HG03103 (cell line): ENCODE data around the gene ARL6IP1.

Source experiments
- ATAC-seq: cut with Tn5 transposase; IDR thresholded peaks from one replicate; pipeline ENCODE4 v1.9.1; 2021; ENCODE audit warnings: low read depth; ENCODE audit not compliant: unreplicated experiment

The ARL6IP1 gene

DNA sequence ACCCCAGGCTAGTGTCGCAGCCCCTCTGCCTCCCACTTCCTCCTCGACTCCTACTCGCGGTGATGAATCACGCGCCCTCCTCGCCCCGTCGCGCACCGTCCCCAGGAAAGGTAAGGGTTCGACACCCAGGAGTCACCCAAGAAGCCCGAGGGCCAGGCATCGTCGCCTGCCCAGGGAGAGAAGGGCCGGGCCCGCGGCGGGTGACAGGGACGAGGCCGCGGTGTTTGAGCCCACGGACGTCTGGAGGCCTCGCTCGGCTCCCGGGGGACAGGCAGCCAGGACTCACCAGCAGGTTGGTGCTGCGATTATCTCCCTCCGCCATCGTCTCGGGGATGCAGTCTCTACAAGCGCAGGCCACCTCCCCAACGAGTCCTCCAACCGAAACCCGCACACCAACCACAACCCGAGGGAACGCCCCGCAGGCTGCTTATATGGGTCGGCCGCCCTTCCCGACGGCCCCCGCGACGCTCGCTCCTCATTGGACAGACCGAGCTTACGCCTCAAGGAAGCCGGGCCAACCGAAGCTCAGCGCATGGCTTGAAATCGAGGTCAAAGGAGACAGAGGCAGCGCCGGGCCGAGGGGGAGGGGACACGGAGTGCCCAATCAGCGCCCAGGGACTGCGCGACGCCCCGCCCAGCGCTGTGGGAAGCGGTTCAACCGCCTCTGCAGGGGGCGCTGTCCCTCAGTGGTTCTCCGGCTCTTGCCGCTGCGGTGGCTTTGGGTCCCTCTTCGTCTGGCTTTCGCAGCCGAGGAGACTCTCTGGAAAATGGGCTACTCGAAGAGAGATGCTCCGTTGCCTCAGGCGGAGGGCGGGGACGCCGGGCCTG lies at the start of gene ARL6IP1:
TSS of gene ARL6IP1 (minus strand) at position 405 of the 828 bp plus-strand sequence. CDS start at position 322, 83 bp downstream.
- ATAC-seq, result peak; percentile 94

DNA sequence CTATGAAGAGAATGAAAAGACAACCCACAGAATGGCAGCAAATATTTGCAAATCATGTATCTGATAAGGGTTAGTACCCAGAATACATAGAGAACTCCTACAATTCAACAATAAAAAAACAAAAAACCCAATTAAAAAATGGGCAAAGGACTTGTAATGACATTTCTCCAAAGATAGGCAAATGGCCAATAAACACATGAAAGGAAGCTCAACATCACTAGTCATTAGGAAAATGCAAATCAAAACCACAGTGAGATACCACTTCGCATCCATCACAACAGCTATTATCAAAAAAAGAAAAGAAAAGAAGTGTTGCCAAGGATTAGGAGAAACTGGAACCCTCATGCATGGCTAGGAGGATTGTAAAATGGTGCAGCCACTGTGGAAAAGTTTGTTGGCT lies 45.1 kb upstream of the ARL6IP1 start:
- no peak for ATAC-seq

- no peak for ATAC-seq
These were observed 41.2 kb upstream of the ARL6IP1 start for GRCh38 chr16:18842565-18842964.

- no peak for ATAC-seq
These were observed 40.6 kb upstream of the ARL6IP1 start for GRCh38 chr16:18841833-18842525.

GRCh38 chr16:18839555-18839954 lies 38.2 kb upstream of the ARL6IP1 start:
- ATAC-seq, result no peak

- no peak for ATAC-seq
These were observed 35.4 kb upstream of the ARL6IP1 start for GRCh38 chr16:18836702-18837101.

DNA sequence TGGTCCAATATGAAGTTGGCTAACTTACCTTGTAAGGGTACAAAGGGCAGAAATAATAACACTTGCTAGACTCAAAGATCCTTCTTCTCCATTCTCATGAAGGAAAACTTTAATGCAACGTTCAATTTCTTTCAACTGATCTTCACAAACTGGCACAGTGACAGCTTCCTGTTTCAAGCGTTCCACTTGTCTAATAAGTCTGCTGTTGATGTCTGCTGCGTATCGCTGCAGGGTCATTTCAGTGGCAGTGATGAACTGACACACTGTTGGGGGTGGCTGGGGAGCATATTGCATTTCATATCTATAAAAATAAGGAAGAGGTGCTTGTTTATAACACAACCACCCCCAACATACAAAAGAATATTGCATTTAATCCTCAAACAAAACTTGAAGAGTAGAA lies 33.5 kb upstream of the ARL6IP1 start:
- ATAC-seq, result no peak

DNA sequence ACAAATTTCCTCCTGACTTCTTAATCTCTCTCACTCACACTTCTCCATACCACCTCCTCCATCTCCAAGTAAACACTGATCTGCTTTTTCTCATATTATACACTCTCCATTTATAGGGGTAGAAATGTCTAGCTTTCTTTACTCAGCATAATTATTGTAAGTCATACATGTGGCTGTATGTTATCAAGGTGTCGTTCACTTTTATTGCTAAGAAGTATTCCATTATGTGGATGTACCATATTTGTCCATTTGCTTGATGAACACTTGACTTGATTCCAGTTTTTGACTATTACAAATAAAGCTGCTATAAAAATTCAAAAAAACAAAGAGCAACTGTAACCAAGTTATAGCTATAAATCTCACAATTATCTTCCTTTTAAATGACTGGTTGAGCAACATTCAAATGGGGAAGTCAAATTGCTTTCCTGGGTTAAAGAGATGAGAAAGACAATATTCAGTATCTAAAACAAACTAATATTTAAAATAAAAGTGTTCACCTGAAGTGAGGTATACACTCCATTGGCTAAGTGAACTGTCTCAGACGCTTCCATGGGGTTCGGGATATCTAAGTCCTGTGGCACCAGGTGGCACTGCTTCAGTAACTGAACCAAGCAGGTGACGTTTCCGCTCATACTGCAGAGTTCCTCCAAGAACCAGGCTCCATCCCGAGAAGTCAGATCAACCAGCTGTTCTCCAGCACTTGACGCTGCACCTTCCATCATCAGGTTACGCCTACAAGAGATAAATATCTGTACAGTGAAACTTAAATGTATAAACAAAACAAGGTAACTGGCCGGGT lies 32.6 kb upstream of the ARL6IP1 start:
- no peak for ATAC-seq

- ATAC-seq, result no peak
These were observed 31.3 kb upstream of the ARL6IP1 start for GRCh38 chr16:18832613-18833012.

GRCh38 chr16:18832006-18832405 lies 30.7 kb upstream of the ARL6IP1 start:
- ATAC-seq, result no peak

GRCh38 chr16:18829251-18829650 lies 27.9 kb upstream of the ARL6IP1 start:
- no peak for ATAC-seq

GRCh38 chr16:18827890-18828289 lies 26.5 kb upstream of the ARL6IP1 start:
- no peak for ATAC-seq

DNA sequence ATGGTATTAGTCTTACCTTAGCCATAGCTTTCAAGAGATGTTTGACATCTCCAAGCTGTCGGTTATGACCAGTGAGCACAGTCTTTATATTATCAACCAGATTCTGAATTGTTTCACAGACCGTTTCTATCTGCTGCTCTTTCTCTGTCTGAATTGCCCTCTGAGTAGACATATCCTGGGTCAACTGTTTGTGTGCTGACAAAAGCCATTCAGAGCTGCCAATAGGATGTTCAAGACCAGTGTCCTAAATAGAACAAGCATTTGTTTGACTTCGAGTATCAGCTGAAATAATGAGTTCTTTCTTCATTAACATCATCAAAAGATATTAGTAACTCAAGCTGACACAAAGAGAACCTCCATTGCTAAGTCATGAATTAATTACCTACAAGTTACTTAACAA lies 14.9 kb upstream of the ARL6IP1 start:
- no peak for ATAC-seq

DNA sequence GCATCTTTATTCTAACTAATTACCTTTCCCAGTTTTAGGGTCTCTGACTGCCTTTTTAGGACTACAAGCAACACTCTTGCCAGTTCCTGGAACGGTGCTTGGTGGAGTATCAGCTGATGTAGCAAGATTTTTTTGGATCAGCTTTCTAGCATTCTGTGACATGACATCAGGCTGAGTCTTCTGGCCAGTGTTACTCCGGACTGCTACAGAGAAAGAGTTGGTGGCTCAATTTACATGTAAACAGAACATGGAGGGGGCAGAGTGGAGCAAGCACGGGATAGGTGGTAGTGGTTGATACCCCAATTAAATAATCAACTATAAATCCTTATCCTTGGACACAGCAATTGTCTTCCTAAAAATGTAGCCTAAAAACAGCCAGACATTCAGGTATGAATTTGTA lies 10.6 kb upstream of the ARL6IP1 start:
- no peak for ATAC-seq

- no peak for ATAC-seq
These were observed 7.8 kb upstream of the ARL6IP1 start for GRCh38 chr16:18809165-18809564.

DNA sequence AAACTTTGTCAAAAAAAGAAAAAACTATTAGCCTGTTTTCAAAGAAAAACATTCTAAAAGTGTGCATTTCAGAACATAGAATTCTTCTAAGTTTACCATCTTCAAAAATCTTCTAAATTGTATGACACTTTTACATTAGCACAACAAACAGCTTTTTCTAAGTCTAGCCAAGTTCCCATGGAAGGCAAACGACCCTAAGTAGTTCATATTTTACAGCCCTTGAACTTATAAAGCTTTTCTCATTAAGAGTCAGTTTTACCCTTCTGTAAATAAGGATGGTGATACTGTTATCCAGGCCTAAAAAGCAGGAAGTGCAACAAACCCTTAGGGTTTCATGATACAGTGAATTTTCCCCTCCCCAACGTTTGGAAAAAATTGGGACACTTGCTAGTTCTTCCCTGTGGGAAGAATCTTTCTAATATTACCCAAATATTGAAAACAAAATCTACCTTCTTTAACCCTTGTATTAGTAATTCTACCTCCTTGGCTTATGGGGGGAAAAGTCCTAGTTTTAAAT lies 4.0 kb upstream of the ARL6IP1 start:
- no peak for ATAC-seq

DNA sequence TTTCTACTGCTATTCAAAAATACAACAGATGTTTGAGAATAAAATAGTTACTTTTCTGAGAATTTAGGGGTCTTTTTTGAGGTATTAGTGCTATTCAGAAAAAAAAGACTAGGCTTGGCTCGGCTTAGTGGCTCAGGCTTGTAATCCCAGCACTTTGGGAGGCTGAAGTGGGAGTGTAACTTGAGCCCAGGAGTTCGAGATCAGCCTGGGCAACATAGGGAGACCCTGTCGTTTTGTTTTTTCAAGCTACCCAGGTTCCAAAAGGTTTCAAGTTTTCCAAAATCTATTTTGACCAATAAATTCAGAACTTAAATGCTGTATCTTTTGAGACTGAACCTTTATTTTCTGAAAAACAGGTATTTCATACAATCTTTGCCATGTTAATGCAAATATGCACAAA lies 3.2 kb upstream of the ARL6IP1 start:
- ATAC-seq, result no peak

DNA sequence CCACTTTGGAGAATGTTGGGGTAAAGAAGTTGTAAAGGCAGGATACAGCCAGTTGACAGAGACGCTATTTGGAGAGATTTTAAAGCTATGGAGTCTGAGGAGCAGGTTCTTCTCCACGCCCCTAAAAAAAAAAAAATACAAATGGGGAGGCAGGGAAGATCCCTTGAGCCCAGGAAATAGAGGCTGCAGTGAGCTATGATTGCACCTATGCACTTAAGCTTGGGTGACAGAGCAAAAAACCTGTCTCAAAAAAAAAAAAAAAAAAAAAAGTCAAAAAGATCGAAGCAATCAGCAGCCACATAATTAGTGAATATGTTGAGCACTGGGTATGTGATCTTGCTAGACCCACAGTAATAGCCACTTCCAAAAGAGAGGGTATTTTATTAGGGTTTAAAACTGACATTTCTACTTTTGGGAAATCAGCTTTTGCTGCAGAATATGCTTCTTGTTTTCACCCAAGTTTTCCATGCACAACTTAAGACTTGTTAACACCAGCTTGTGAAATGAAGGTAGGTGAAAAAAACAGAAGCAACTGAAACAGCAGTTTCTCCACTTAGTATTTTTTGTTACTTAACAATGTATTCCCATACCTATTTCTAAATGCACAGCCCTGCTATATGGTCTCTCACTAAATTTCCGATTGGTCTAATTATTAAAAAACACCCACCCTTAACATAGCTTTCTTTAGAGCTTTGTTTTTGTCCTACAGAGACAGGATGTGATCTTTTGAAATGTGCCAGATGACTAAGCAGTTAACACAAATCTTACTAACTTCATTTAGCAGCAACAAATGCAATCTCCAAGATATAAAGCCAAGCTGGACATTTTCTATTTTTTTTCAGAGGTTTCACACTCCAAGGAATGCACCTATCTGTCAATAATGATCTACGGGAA lies 2.5 kb upstream of the ARL6IP1 start:
- ATAC-seq, result no peak

- ATAC-seq, result no peak
These were observed 1.5 kb upstream of the ARL6IP1 start for GRCh38 chr16:18802767-18803343.

DNA sequence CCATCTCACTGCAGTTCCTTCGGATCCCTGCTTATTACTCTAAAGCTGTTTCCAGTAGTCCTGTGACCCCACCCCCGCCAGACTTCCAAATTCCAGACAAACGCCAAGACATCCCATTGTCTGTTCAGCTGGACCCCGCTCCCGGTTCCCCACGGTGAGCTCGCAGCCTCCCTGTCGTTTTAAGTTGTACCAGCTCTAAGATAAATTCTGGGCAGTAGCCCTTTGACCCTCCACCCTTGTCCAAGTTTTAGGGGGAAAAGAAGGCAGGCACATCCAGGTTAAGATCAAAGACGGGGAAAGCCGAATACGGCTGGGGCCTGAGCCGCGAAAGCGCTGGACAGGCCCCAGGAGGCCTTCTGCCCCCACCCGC lies 589 bp downstream of the ARL6IP1 start:
- ATAC-seq, result no peak
